Measurements from ENCODE around the gene EXOC4. TPM values are rescaled to one million over a fixed set of nuclear protein-coding genes. Genes with fewer than 3 reads are reported as not detected.

The EXOC4 gene
- total RNA-seq, 2 donors from 2014 or later: 62.0 to 146 TPM

DNA sequence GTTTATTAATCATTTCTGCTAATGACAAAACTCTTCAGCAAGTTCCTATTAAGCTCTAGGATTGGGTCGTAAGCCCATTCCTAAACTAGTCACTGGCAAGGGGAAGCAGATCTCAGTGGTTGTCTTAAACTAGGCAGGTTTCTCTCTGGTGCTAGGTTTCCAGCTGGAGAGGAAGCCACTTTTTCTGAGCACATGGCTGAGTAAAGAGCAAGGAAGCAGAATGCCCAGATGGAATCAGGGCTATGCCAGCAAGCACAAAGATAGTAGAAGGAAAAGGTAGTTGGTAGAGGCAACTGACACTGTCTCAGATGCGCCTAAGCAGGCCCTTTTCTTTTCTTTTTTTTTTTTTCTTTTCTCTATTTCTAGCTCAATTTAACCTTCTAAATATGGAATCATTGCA lies 224.9 kb downstream of the EXOC4 start:
- Histone ChIP-seq H3K4me3 (no peak overlapping the region), H3K27ac (no peak overlapping the region), H3K4me1 (no peaks in the 10 kb centered on the region), H3K36me3 (replicated peaks in 1 of 2; ENCODE audit: insufficient read depth in 1 of 2, low read depth in 2 of 2) (no peaks in the 10 kb centered on the region), H3K27me3 (no peaks in the 10 kb centered on the region), H3K9me3 (no peaks in the 10 kb centered on the region)
- intact Hi-C loops (cut with DNase I): no loop called here
- ATAC-seq (no peak), DNase-seq (no peak)
- 91 to 97% methylated on average over 2 of the region's 2 CpGs for WGBS, 2 donors
- no peak for TF ChIP-seq POLR2A (IDR thresholded peaks at IDR 0.05)
- TF ChIP-seq, protein P1, sequence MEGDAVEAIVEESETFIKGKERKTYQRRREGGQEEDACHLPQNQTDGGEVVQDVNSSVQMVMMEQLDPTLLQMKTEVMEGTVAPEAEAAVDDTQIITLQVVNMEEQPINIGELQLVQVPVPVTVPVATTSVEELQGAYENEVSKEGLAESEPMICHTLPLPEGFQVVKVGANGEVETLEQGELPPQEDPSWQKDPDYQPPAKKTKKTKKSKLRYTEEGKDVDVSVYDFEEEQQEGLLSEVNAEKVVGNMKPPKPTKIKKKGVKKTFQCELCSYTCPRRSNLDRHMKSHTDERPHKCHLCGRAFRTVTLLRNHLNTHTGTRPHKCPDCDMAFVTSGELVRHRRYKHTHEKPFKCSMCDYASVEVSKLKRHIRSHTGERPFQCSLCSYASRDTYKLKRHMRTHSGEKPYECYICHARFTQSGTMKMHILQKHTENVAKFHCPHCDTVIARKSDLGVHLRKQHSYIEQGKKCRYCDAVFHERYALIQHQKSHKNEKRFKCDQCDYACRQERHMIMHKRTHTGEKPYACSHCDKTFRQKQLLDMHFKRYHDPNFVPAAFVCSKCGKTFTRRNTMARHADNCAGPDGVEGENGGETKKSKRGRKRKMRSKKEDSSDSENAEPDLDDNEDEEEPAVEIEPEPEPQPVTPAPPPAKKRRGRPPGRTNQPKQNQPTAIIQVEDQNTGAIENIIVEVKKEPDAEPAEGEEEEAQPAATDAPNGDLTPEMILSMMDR (IDR thresholded peaks at IDR 0.05): no peak

DNA sequence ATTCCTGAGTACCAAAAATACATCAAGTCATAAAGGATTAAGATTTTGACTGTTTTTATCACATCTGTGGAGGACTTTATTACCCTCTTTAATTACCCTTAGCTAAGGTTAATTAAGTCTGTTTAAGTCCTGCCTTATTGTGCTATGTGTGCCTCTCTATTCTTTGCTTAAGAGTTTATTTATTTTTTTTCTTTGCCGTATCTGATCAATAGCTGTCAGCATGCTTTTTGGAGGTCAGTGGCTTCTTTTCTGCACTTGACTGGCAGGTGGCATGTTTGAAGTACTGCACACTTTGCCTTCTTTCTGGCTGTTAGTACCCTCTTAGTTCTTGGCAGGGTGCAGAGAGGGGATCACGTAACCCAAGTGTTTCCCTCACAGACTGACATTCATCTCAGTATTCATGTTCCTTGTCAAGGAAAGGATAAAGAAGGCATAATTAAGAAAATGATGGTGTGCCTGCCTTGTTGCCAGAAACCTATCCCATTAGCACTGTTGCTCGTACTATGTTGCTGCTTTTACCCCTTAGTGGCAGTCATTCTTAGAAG lies 225.8 kb downstream of the EXOC4 start:
- no peak for DNase-seq
- H3K27me3 ChIP-seq: no peaks in the 10 kb centered on the region
- no peak overlapping the region for H3K27ac ChIP-seq
- ATAC-seq: no peak
- intact Hi-C loops (cut with DNase I): no loop called here
- no peak overlapping the region for H3K4me3 ChIP-seq
- H3K36me3 ChIP-seq (replicated peaks in 1 of 2; ENCODE audit: insufficient read depth in 1 of 2, low read depth in 2 of 2): no peaks in the 10 kb centered on the region
- WGBS, 2 donors: 50 to 56% methylated on average over 3 of the region's 3 CpGs
- no peaks in the 10 kb centered on the region for H3K4me1 ChIP-seq
- H3K9me3 ChIP-seq: no peaks in the 10 kb centered on the region
- TF ChIP-seq, protein P1 (IDR thresholded peaks at IDR 0.05): no peak
- TF ChIP-seq POLR2A (IDR thresholded peaks at IDR 0.05): no peak

DNA sequence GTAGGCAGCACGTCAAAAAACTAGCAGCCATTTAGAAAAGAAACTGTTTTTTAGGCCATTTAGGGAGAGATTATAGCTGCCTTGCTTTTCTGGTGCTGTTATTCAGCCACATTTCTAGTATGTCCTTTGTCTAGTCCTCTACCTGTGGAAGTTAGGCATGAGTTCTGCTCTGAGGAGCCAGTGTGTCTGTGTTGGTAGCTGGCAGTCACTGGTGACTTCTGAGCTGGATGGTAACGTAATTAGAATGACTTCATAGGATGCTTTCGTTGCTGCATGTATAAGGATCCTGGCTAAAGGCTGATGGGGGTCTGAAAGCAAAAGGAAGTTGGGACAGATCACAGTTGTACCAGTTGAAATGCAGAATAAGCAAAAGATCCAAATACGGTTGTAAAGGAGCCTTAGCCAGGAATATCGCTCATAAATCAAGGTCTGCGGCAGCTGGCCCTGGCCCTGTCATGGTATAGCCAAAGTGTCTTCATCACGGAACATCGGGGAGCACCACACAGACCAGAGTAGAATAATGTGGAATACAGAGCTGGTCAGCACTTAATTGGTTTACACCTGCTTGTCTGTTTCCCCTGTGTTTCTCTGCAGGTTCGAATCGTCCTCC lies 226.7 kb downstream of the EXOC4 start:
- Histone ChIP-seq H3K4me3 (no peak overlapping the region), H3K27ac (no peak overlapping the region), H3K9me3 (no peaks in the 10 kb centered on the region), H3K27me3 (no peaks in the 10 kb centered on the region), H3K36me3 (replicated peaks in 1 of 2; ENCODE audit: insufficient read depth in 1 of 2, low read depth in 2 of 2) (no peaks in the 10 kb centered on the region), H3K4me1 (no peaks in the 10 kb centered on the region)
- DNase-seq (no peak), ATAC-seq (no peak)
- intact Hi-C loops (cut with DNase I): no loop called here
- TF ChIP-seq, protein P1 (IDR thresholded peaks at IDR 0.05): no peak
- no peak for TF ChIP-seq POLR2A (IDR thresholded peaks at IDR 0.05)
- WGBS, 2 donors: 92 to 96% methylated on average over 10 of the region's 10 CpGs

DNA sequence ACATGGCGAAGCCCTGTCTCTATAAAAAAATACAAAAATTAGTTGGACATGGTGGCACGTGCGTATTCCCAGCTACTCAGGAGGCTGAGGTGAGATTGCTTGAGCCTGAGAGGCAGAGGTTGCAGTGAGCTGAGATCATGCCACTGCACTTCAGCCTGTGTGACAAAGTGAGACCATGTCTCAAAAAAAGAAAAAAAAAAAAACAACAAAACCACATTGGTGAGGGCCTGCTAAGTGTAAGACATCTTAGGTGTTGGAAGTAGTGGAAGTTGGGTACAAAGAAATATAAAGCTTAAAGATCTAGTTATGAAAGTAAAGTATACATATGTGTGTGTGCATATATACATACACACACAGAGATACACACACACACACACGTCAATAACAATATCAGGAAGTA lies 228.0 kb downstream of the EXOC4 start:
- Histone ChIP-seq H3K36me3 (replicated peaks in 1 of 2; ENCODE audit: insufficient read depth in 1 of 2, low read depth in 2 of 2) (no peaks in the 10 kb centered on the region), H3K27me3 (no peaks in the 10 kb centered on the region), H3K4me3 (no peak overlapping the region), H3K27ac (no peak overlapping the region), H3K9me3 (no peaks in the 10 kb centered on the region), H3K4me1 (no peaks in the 10 kb centered on the region)
- TF ChIP-seq, protein P1 (IDR thresholded peaks at IDR 0.05): no peak
- TF ChIP-seq POLR2A (IDR thresholded peaks at IDR 0.05): no peak
- DNase-seq (no peak), ATAC-seq (no peak)
- intact Hi-C loops (cut with DNase I): no loop called here
- 96 to 99% methylated on average over 4 of the region's 4 CpGs for WGBS, 2 donors

DNA sequence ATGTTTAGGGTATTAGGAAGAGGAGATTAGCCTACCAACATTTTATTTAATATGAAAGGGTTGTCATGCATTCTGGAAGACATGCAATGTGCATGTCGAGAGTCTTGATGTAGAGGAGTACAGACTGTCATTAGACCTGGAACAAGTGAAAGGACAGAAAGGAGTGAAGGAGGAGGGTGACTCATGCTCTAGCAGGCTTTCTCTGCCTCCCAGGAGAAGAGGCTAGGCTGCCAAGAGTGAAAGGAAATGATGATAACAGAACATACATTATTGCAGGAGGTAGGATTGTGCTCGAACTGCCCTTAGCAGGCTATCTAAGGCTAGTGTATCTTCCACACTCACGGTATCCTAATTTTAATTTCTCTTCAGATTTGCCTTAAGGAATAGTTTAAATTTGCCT lies 228.8 kb downstream of the EXOC4 start:
- Histone ChIP-seq H3K36me3 (replicated peaks in 1 of 2; ENCODE audit: insufficient read depth in 1 of 2, low read depth in 2 of 2) (no peaks in the 10 kb centered on the region), H3K4me1 (no peaks in the 10 kb centered on the region), H3K4me3 (no peak overlapping the region), H3K9me3 (no peaks in the 10 kb centered on the region), H3K27me3 (no peaks in the 10 kb centered on the region), H3K27ac (no peak overlapping the region)
- ATAC-seq: no peak
- DNase-seq: no peak
- 85 to 96% methylated on average over 3 of the region's 3 CpGs for WGBS, 2 donors
- intact Hi-C loops (cut with DNase I): no loop called here
- TF ChIP-seq, protein P1 (IDR thresholded peaks at IDR 0.05): no peak
- TF ChIP-seq POLR2A (IDR thresholded peaks at IDR 0.05): no peak
